ENCODE data around the gene FAM171A1. TPM values are rescaled to one million over a fixed set of nuclear protein-coding genes. Genes with fewer than 3 reads are reported as not detected.

The FAM171A1 gene
- polyA plus RNA-seq, 1 of the 3 experiments (the other 2 are of a cell fraction): 26.3 TPM

GRCh38 chr10:15314482-15315045 is 56.5 kb downstream of the FAM171A1 start (continued):
- no peak for TF ChIP-seq REST (IDR thresholded peaks at IDR 0.05; ENCODE audit: low read depth, low read length)

GRCh38 chr10:15313843-15314242 is 57.2 kb downstream of the FAM171A1 start:
- Histone ChIP-seq H3K4me3 (ENCODE audit: low read depth in 2 of 2, low read length in 1 of 2) (no peak overlapping the region), H3F3A (replicated peaks; ENCODE audit: insufficient read depth) (no peaks in the 10 kb centered on the region), H3K36me3 (replicated peaks in 1 of 2; ENCODE audit: control insufficient read depth in 1 of 2, insufficient read depth in 2 of 2, low read length in 1 of 2) (no peaks in the 10 kb centered on the region), H4K20me1 (ENCODE audit: insufficient read depth) (no peaks in the 10 kb centered on the region), H3K27me3 (ENCODE audit: insufficient read depth) (no peaks in the 10 kb centered on the region), H3K9me3 (no peaks in the 10 kb centered on the region), H3K9me2 (no peaks in the 10 kb centered on the region), H3K4me1 (ENCODE audit: control insufficient read depth in 1 of 2, insufficient read depth in 2 of 2, low read depth in 1 of 2, low read length in 1 of 2) (peaks cover 4 to 46% of the 10 kb centered on the region in 2 experiments; a peak in 3 of 4 replicates), H2AFZ (ENCODE audit: low read depth) (no peak overlapping the region), H3K79me2 (ENCODE audit: insufficient read depth) (peaks cover 4% of the 10 kb centered on the region; the same call in 1 of the 2 replicates), H3K4me2 (no peak overlapping the region), H3K9ac (no peak overlapping the region), H3K27ac (ENCODE audit: low read depth in 2 of 2, low read length in 1 of 2) (peak overlapping the region; percentile 5 to 96; a peak in 3 of 4 replicates)
- POLR2A ChIA-PET: no interaction called here
- CTCF ChIA-PET: interaction anchor here (1.0 kb wide), 1 partner anchor 56 kb away, joined by 3 read pairs; no protein-coding TSS in a partner anchor
- 68% methylated on average over 13 of the region's 13 CpGs for WGBS (ENCODE audit: low lambda C conversion rate)
- TF ChIP-seq JUND (IDR thresholded peaks at IDR 0.05): no peak
- 0 out of 2 replicates have a peak, but pooled peaks have one; percentile 5 for TF ChIP-seq RAD21 (IDR thresholded peaks at IDR 0.05; ENCODE audit: low read length)
- peak in 1 of 2 experiments; percentile 72; a peak in 2 of 4 replicates for TF ChIP-seq EP300 (IDR thresholded peaks at IDR 0.05; ENCODE audit: borderline replicate concordance in 1 of 2, low read depth in 1 of 2, low read length in 1 of 2)
- no peak for TF ChIP-seq ZBTB33 (IDR thresholded peaks at IDR 0.05; ENCODE audit: borderline replicate concordance, low read depth)
- no peak for TF ChIP-seq EZH2phosphoT487 (IDR thresholded peaks at IDR 0.05; ENCODE audit: borderline replicate concordance, low read depth)
- peak; percentile 44 for TF ChIP-seq CHD2 (IDR thresholded peaks at IDR 0.05; ENCODE audit: low read length, partially characterized antibody)
- TF ChIP-seq RCOR1 (IDR thresholded peaks at IDR 0.05; ENCODE audit: low read length): 0 out of 2 replicates have a peak, but pooled peaks have one; percentile 19
- no peak for TF ChIP-seq GABPA (IDR thresholded peaks at IDR 0.05; ENCODE audit: low read depth)
- no peak for TF ChIP-seq YY1 (IDR thresholded peaks at IDR 0.05; ENCODE audit: low read depth)
- TF ChIP-seq FOXJ3 (CRISPR knock-in tag; IDR thresholded peaks at IDR 0.05): peak; percentile 89
- no peak for TF ChIP-seq FOSL2 (IDR thresholded peaks at IDR 0.05; ENCODE audit: borderline replicate concordance, low read depth)
- no peak for TF ChIP-seq PBX3 (IDR thresholded peaks at IDR 0.05)
- no peak for TF ChIP-seq MEF2A (IDR thresholded peaks at IDR 0.05; ENCODE audit: borderline replicate concordance, low read depth)
- TF ChIP-seq POLR2AphosphoS5 (IDR thresholded peaks at IDR 0.05; ENCODE audit: low read depth, low read length): no peak
- peak; percentile 92 for TF ChIP-seq MXI1 (IDR thresholded peaks at IDR 0.05; ENCODE audit: low read depth, low read length)
- TF ChIP-seq RXRA (IDR thresholded peaks at IDR 0.05; ENCODE audit: borderline replicate concordance, low read depth): no peak
- TF ChIP-seq FOXM1 (IDR thresholded peaks at IDR 0.05; ENCODE audit: low read depth): no peak
- TF ChIP-seq SMC3 (IDR thresholded peaks at IDR 0.05; ENCODE audit: low read depth, low read length): no peak
- TF ChIP-seq GATA2 (CRISPR knock-in tag; IDR thresholded peaks at IDR 0.05): peak; percentile 85
- no peak for TF ChIP-seq RFX5 (IDR thresholded peaks at IDR 0.05; ENCODE audit: low read length)
- no peak for TF ChIP-seq NFIC (IDR thresholded peaks at IDR 0.05; ENCODE audit: borderline replicate concordance)
- TF ChIP-seq TEAD4 (IDR thresholded peaks at IDR 0.05; ENCODE audit: borderline replicate concordance, insufficient read depth): no peak
- peak; percentile 78 for DNase-seq
